HG02571 (cell line): ENCODE results near the gene TDP1.
"Not testable (repeated sequence)": the region's sequence is repeated elsewhere in the genome, so short reads cannot be mapped to it uniquely, and the experiment has no call there.

Experiments used
- ATAC-seq: cut with Tn5 transposase; IDR thresholded peaks from one replicate; pipeline ENCODE4 v1.9.1; 2021; ENCODE audit warnings: mild to moderate bottlenecking, moderate library complexity; ENCODE audit not compliant: unreplicated experiment

TDP1 gene

GRCh38 chr14:90042496-90043252, 86.9 kb downstream of the TDP1 start:
- no peak for ATAC-seq

GRCh38 chr14:90045616-90046015, 89.9 kb downstream of the TDP1 start:
- ATAC-seq = no peak

DNA sequence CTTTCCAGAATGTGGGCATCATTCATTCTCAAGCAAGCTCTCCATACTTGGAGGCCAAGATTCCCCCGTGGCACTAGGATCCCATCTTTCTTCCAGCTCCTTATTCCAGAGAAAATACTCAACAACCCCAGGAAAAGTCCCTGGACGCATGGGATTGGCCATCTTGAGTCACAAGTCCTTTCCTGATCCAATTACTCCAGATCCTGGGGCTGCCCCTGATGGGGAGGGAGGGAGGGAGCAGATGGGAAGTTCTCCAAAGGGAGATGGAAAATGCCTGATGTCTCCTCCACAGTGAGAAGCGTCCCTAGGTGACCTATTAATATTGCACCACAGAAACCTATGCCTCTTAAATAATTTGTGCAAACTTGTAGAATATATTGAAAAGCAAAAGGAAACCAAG, 93.7 kb downstream of the TDP1 start:
- ATAC-seq = no peak

DNA sequence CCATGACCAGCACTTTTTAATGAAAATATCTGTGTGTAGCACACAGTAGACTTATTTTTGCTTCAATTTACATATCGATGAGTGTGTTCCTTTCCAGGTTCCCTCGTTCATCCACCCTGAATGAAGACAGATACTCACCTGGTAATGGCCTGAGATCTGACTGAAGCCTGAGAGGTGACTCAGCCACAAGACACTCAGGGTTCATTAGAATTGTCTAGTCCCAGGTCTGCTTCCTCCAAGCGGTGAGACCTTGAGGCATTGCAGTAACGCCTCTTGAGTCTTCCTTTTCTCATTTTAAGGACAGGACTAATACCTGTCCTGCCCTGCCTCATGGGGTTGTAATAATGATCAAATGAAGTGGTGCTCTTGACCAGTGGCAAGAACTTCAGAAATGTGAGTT, 94.5 kb downstream of the TDP1 start:
- ATAC-seq = no peak

- no peak for ATAC-seq
These were observed 97.3 kb downstream of the TDP1 start for GRCh38 chr14:90053044-90053443.

DNA sequence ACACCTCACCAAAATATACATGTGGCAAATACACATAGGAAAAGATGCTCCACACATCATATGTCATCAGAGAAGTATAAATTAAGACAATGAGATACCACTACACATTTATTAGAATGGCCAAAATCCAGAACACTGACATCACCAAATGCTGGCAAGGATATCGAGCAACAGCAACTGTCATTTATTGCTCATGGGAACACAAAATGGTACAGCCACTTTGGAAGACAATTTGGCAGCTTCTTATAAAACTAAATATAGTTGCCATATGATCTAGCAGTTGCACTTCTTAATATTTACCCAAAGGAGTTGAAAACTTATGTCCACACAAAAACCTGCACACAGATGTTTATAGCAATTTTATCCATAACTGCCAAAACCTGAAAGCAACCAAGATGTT, 99.1 kb downstream of the TDP1 start:
- no peak for ATAC-seq

GRCh38 chr14:90056826-90057225, 101.1 kb downstream of the TDP1 start:
- ATAC-seq = no peak

- no peak for ATAC-seq
These were observed 103.2 kb downstream of the TDP1 start for GRCh38 chr14:90058876-90059458.

GRCh38 chr14:90060312-90060964, 104.7 kb downstream of the TDP1 start:
- peak; percentile 43 for ATAC-seq

DNA sequence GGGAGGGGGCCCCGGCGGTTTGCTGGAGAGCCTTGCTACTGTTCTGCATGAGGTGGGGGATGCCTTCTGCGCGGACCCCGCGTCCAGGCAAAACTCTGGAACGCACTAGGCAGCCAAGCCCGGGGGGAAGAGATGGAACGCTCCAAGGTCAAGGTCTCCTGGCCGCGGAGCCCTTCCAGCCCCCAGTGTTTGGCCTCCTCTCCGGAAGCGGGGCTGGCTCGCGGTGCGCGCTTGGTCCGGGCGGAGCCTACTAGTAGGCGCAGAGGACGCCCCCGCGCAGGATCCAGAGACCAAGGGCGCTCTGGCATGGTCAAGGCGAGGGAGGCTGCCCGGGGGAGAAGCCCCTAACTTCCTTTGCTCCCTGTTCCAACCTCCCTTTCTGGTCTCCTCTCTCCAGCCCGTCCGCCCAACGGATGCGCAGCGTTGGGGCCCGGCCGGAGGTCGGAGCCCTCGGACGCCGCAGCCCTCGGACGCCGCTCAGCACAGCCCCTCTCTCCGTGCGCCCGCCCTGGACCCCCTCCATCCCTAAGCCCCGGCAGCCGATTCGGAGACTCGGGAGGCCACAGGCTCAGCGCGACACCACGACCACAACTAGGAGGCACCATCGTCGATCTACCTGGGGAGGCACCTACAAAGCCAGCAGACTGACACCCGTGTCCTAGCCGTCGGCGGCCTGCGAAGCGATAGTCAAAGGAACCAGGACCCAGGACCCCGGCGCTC, 105.4 kb downstream of the TDP1 start:
- no peak for ATAC-seq

DNA sequence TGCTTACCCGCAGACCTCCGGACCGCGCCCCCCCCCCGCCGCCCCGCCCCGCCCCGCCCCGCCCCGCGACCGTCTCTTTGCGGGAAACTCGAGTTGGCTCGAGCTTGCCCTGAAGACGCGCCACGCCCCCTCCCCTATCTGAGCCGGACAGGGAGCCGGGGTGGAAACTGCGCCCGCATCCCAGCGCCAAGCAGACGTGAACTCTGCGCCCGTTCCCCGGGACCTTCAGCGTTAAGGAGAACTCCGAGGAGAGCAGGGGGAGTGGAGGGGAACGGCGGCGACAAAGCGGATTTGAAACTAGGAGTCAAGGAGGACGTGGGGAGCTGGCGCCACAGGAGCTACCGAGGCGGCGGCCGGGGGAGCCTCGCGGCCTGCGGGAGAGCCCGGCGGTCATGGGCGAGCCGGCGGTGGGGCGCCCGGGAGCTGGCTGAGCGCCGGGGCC, 106.0 kb downstream of the TDP1 start, which contains the start of gene KCNK13:
TSS of gene KCNK13 (plus strand) at position 310 of the 442 bp plus-strand sequence. CDS start 212 bp downstream, outside the sequence.
- ATAC-seq = no peak

GRCh38 chr14:90062127-90062794, 106.5 kb downstream of the TDP1 start:
- ATAC-seq = no peak

- no peak for ATAC-seq
These were observed 107.3 kb downstream of the TDP1 start for GRCh38 chr14:90062822-90063539.

GRCh38 chr14:90072350-90072749, 116.6 kb downstream of the TDP1 start:
- ATAC-seq = no peak

DNA sequence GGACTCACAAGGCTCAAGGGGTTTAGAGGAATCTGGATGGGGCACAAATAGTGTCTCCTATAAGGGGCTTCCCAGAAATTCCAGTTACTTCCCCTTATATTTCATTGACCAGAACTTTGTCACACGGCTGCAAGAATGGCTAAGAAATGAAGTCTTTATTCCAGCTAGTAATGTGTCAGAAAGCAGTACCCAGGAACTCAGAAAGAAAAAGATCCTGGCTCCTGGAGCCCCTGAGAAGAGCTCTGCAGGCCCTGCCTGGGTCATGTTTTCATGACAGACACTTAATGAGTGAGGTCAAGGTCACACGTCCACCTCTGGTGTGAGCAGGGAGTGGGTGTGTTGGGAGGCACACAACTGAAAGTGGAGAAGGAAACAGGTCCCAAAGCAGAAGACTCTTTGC, 123.8 kb downstream of the TDP1 start:
- ATAC-seq = no peak

- no peak for ATAC-seq
These were observed 131.7 kb downstream of the TDP1 start for GRCh38 chr14:90087433-90087832.

DNA sequence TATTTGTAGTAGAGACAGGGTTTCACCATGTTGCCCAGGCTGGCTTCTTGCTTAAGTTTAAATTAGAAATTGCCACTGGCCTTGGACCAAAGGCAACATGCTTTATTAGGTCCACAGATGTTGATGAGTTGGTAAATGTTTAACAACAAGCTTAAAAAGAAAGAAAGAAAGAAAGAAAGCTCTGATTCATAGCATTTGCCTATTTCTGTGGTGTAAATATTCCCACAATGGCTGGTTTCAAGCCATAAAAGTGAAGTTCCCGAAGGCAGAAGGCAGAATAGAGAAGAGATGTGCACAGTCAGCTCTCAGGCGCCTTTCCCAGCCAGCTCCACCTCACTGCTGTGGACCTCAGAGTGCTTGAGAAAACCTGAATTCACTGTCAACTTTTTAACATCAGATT, 132.4 kb downstream of the TDP1 start:
- no peak for ATAC-seq

- ATAC-seq = not testable (repeated sequence)
These were observed 133.8 kb downstream of the TDP1 start for GRCh38 chr14:90089486-90089885.

DNA sequence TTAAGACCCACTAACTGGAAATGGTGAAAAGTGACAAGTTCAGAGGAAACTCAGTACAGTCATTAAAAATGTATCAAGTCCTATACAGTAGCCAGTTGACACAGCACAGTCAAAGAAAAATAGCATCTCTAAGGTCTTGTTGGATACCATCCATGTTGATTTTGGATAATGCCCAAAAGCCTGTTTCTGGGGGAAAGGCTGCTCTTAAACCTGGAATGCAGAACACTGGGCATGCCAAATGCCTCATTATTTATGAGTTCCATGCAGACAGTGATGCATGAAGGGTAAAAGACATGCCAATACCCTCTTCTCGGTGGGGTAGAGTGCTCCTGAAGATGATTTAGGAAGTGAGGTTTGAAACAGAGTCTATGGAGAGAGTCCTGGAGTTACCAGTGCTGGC, 135.7 kb downstream of the TDP1 start:
- ATAC-seq = no peak

DNA sequence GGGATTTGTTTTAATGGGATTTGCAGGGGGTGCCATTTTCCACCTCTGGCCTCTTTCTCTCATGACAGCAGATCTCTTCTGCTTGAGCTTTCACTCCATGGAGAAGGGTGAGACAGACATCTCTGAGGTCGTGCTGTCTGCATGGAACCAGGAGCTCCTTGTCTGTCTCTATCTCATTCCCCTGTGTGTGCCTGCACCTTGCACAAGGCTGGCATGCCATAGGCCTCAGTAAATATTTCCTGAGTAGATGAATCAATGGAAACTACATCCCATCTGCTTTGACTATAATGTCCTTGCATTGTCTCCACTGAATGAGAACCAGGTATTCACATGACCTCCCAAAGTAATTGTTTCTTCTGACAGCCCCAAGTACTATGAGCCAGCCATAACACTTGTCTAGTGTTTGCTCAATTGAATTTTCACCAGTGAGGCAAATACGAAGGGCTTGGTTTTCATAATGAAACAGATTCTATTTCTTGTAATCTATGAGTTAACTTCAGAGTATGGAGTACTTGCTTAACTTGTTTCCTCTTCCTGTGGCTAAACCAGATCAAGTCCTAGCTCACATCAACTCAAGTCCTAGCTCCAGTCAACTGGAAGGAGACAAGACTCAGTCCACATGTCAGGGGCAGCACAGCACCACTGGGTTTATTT, 138.3 kb downstream of the TDP1 start:
- no peak for ATAC-seq
